ENCODE results near the gene TRPC4AP. TPM values are rescaled to one million over a fixed set of nuclear protein-coding genes. Genes with fewer than 3 reads are reported as not detected.

The TRPC4AP gene
- total RNA-seq, 1 donor: 98.8 TPM

DNA sequence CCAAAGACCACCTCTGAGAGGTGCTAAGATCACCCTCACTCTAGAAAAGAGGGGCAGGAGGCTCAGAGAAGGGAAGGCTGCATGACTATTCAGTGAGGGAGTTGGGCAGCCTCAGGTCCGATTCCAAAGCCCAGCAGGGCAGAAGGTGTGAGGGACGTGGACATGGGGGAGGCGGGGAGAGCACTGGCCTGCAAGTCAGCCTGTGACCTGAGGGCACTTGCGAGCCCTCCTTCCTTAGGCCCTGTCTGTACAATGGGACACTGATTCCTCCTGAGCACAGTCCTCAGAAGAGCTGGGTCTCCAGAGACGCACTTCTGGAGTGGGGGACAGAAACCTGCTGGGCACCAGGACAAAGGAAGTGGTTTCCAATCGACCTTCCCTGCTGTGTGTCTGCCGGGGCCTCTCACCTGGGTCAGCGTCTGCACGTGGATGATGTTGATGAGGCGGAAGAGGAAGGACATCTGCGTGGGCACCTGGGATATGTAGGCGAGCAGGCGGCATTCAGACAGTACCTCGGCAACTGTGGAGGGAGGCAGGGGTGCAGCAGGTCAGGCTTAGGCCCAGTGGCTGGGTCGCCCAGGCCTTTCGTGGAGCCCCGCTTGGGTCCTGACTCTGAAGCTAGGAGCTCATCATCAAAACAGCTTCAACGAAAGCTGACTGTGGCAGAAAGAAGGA, 88.4 kb downstream of the TRPC4AP start:
- Histone ChIP-seq H3K4me1 (ENCODE audit: insufficient read depth, low read length) (no peaks in the 10 kb centered on the region), H3K79me2 (ENCODE audit: insufficient read depth, low read length) (no peaks in the 10 kb centered on the region), H2AFZ (ENCODE audit: low read length) (no peak overlapping the region), H3K27ac (ENCODE audit: low read depth, low read length) (no peak overlapping the region), H3K4me2 (ENCODE audit: insufficient read depth, low read length) (no peak overlapping the region), H3K36me3 (ENCODE audit: insufficient read depth, low read length) (peaks cover 89% of the 10 kb centered on the region), H3K4me3 (ENCODE audit: insufficient read depth, low read length) (no peak overlapping the region), H3K27me3 (ENCODE audit: insufficient read depth, low read length) (no peaks in the 10 kb centered on the region), H3K9me3 (ENCODE audit: low read depth, low read length) (no peaks in the 10 kb centered on the region), H4K20me1 (ENCODE audit: insufficient read depth, low read length) (peaks cover 27% of the 10 kb centered on the region)
- DNase-seq (ENCODE audit: insufficient read length, low spot score, missing footprints): peak; percentile 37
- TF ChIP-seq, protein P1, sequence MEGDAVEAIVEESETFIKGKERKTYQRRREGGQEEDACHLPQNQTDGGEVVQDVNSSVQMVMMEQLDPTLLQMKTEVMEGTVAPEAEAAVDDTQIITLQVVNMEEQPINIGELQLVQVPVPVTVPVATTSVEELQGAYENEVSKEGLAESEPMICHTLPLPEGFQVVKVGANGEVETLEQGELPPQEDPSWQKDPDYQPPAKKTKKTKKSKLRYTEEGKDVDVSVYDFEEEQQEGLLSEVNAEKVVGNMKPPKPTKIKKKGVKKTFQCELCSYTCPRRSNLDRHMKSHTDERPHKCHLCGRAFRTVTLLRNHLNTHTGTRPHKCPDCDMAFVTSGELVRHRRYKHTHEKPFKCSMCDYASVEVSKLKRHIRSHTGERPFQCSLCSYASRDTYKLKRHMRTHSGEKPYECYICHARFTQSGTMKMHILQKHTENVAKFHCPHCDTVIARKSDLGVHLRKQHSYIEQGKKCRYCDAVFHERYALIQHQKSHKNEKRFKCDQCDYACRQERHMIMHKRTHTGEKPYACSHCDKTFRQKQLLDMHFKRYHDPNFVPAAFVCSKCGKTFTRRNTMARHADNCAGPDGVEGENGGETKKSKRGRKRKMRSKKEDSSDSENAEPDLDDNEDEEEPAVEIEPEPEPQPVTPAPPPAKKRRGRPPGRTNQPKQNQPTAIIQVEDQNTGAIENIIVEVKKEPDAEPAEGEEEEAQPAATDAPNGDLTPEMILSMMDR (IDR thresholded peaks at IDR 0.05; ENCODE audit: extremely low read depth, low read depth, low read length): no peak

- no peak overlapping the region for H3K4me2 ChIP-seq (ENCODE audit: insufficient read depth, low read length)
- H3K27ac ChIP-seq (ENCODE audit: low read depth, low read length): no peak overlapping the region
- H3K4me3 ChIP-seq (ENCODE audit: insufficient read depth, low read length): no peak overlapping the region
- no peaks in the 10 kb centered on the region for H3K4me1 ChIP-seq (ENCODE audit: insufficient read depth, low read length)
- no peaks in the 10 kb centered on the region for H3K79me2 ChIP-seq (ENCODE audit: insufficient read depth, low read length)
- no peak overlapping the region for H2AFZ ChIP-seq (ENCODE audit: low read length)
- H3K27me3 ChIP-seq (ENCODE audit: insufficient read depth, low read length): no peaks in the 10 kb centered on the region
- no peaks in the 10 kb centered on the region for H3K9me3 ChIP-seq (ENCODE audit: low read depth, low read length)
- H3K36me3 ChIP-seq (ENCODE audit: insufficient read depth, low read length): peaks cover 89% of the 10 kb centered on the region
- peaks cover 30% of the 10 kb centered on the region for H4K20me1 ChIP-seq (ENCODE audit: insufficient read depth, low read length)
- peak; percentile 77 for DNase-seq (ENCODE audit: insufficient read length, low spot score, missing footprints)
- TF ChIP-seq, protein P1 (IDR thresholded peaks at IDR 0.05; ENCODE audit: extremely low read depth, low read depth, low read length): no peak
Observed at GRCh38 chr20:35003211-35004031, 89.2 kb downstream of the TRPC4AP start.

GRCh38 chr20:35002426-35003210, 90.0 kb downstream of the TRPC4AP start:
- Histone ChIP-seq H3K79me2 (ENCODE audit: insufficient read depth, low read length) (no peaks in the 10 kb centered on the region), H4K20me1 (ENCODE audit: insufficient read depth, low read length) (peaks cover 30% of the 10 kb centered on the region), H3K9me3 (ENCODE audit: low read depth, low read length) (no peaks in the 10 kb centered on the region), H3K4me2 (ENCODE audit: insufficient read depth, low read length) (no peak overlapping the region), H2AFZ (ENCODE audit: low read length) (no peak overlapping the region), H3K27ac (ENCODE audit: low read depth, low read length) (no peak overlapping the region), H3K27me3 (ENCODE audit: insufficient read depth, low read length) (no peaks in the 10 kb centered on the region), H3K36me3 (ENCODE audit: insufficient read depth, low read length) (peaks cover 83% of the 10 kb centered on the region), H3K4me3 (ENCODE audit: insufficient read depth, low read length) (no peak overlapping the region), H3K4me1 (ENCODE audit: insufficient read depth, low read length) (no peaks in the 10 kb centered on the region)
- TF ChIP-seq, protein P1 (IDR thresholded peaks at IDR 0.05; ENCODE audit: extremely low read depth, low read depth, low read length): no peak
- DNase-seq (ENCODE audit: insufficient read length, low spot score, missing footprints): peak; percentile 66

Measured in osteoblast (primary cell).